Skeletal muscle satellite cell (primary cell): ENCODE measurements around the gene DNAH9.

Experiments
- H3K27me3 ChIP-seq: 2 replicates; pipeline ENCODE4 v1.7.0; 2013; ENCODE audit warnings: low read length; ENCODE audit not compliant: control insufficient read depth, insufficient read depth
- H3K36me3 ChIP-seq: 2 replicates; pipeline ENCODE4 v1.7.0; 2013; ENCODE audit warnings: mild to moderate bottlenecking, control low read depth, low read length; ENCODE audit not compliant: insufficient read depth
- H3K4me1 ChIP-seq: 2 replicates; pipeline ENCODE4 v1.7.0; 2013; ENCODE audit warnings: low read length; ENCODE audit not compliant: control insufficient read depth, insufficient read depth
- H3K4me2 ChIP-seq: 2 replicates; pipeline ENCODE4 v1.7.0; 2013; ENCODE audit warnings: mild to moderate bottlenecking, low read length
- H3K4me3 ChIP-seq: 2 replicates; pipeline ENCODE4 v1.7.0; 2013; ENCODE audit warnings: low read length
- H3K9ac ChIP-seq: 2 replicates; pipeline ENCODE4 v1.7.0; 2013; ENCODE audit warnings: mild to moderate bottlenecking, low read depth, low read length, moderate library complexity
- H3K9me3 ChIP-seq: replicated peaks from 2 replicates; pipeline ENCODE4 v1.7.0; 2013; ENCODE audit warnings: mild to moderate bottlenecking, control low read depth, low read length

DNAH9 gene

DNA sequence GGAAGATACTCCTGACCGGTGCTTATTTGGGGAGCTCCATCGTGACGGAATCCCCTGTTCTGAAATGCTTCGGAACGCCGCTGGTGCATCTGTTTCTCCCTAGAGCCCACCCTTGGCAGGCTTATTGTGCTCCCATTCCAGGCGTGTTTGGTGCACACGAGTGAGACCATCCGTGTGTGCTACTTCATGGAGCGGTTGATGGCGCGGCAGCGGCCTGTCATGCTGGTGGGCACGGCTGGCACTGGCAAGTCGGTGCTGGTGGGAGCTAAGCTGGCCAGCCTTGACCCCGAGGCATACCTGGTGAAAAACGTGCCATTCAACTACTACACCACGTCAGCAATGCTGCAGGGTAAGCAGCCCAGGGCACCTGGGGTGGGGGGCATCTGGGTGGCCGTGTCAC is 170.7 kb downstream of the DNAH9 start:
- Histone ChIP-seq H3K9me3 (peaks cover 13% of the 10 kb centered on the region), H3K27me3 (no peaks in the 10 kb centered on the region), H3K36me3 (no peaks in the 10 kb centered on the region), H3K4me2 (no peak overlapping the region), H3K4me1 (no peaks in the 10 kb centered on the region), H3K4me3 (no peak overlapping the region), H3K9ac (no peak overlapping the region)

DNA sequence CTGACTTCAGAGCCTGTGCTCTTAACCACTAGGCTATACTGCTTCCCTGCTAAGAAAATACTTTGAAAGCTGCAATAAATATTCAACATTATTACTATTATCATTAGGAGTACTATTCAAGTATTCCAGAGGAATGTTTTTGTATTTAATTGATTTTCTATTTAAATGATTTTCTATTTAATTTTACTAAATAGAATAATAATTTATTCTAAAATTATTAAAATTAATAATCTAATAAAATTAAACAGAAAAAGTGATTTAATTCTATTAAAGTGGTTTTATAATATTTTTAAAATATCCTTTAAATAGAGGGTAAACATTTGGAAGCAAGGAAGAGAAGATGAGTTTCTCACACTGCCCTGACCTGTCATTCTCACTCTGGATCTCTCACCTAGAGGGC is 173.8 kb downstream of the DNAH9 start:
- Histone ChIP-seq H3K4me1 (no peaks in the 10 kb centered on the region), H3K4me2 (no peak overlapping the region), H3K27me3 (no peaks in the 10 kb centered on the region)

GRCh38 chr17:11779892-11780291 is 181.6 kb downstream of the DNAH9 start:
- Histone ChIP-seq H3K9me3 (peaks cover 18% of the 10 kb centered on the region), H3K27me3 (no peaks in the 10 kb centered on the region), H3K4me1 (no peaks in the 10 kb centered on the region), H3K9ac (no peak overlapping the region), H3K4me2 (no peak overlapping the region), H3K4me3 (no peak overlapping the region), H3K36me3 (no peaks in the 10 kb centered on the region)

More for the DNA sequence above, 173.8 kb downstream of the DNAH9 start:
- peaks cover 9% of the 10 kb centered on the region for H3K9me3 ChIP-seq
- no peak overlapping the region for H3K4me3 ChIP-seq
- no peaks in the 10 kb centered on the region for H3K36me3 ChIP-seq
- no peak overlapping the region for H3K9ac ChIP-seq

GRCh38 chr17:11780621-11781020 is 182.4 kb downstream of the DNAH9 start:
- H3K27me3 ChIP-seq: no peaks in the 10 kb centered on the region
- H3K4me3 ChIP-seq: no peak overlapping the region
- no peaks in the 10 kb centered on the region for H3K36me3 ChIP-seq
- no peak overlapping the region for H3K9ac ChIP-seq
- no peak overlapping the region for H3K4me2 ChIP-seq
- H3K4me1 ChIP-seq: no peaks in the 10 kb centered on the region
- peaks cover 23% of the 10 kb centered on the region for H3K9me3 ChIP-seq

- no peak overlapping the region for H3K9ac ChIP-seq
- no peaks in the 10 kb centered on the region for H3K27me3 ChIP-seq
- no peaks in the 10 kb centered on the region for H3K36me3 ChIP-seq
- H3K9me3 ChIP-seq: peaks cover 29% of the 10 kb centered on the region
- no peak overlapping the region for H3K4me3 ChIP-seq
- no peaks in the 10 kb centered on the region for H3K4me1 ChIP-seq
- no peak overlapping the region for H3K4me2 ChIP-seq
These were observed 188.6 kb downstream of the DNAH9 start for GRCh38 chr17:11786711-11787438.

GRCh38 chr17:11795906-11796305 is 197.6 kb downstream of the DNAH9 start:
- Histone ChIP-seq H3K27me3 (no peaks in the 10 kb centered on the region), H3K4me2 (no peak overlapping the region), H3K9me3 (peaks cover 8% of the 10 kb centered on the region), H3K9ac (no peak overlapping the region), H3K4me1 (no peaks in the 10 kb centered on the region), H3K36me3 (no peaks in the 10 kb centered on the region), H3K4me3 (no peak overlapping the region)

DNA sequence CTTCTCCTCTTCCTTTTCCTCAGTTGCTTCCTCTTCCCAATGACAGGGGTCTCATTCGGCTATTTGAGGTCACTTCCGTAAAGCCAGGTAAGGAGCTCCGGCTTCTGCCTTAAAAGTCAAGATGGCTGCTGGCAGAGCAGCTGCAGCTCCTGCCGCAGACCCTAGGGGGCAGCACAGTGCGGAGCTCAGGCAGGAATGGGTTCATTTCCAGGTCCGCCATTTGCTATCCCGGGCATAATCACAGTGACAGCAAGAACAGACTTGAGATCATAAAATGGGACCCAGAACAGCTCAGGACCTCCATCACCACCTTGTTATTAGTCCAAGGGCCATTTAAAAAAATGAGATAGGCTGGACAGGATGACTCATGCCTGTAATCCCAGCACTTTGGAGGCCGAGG is 199.5 kb downstream of the DNAH9 start:
- Histone ChIP-seq H3K27me3 (no peaks in the 10 kb centered on the region), H3K4me2 (no peak overlapping the region), H3K36me3 (no peaks in the 10 kb centered on the region), H3K9ac (no peak overlapping the region), H3K4me1 (no peaks in the 10 kb centered on the region), H3K4me3 (no peak overlapping the region), H3K9me3 (peaks cover 8% of the 10 kb centered on the region)

GRCh38 chr17:11803231-11803969 is 205.1 kb downstream of the DNAH9 start:
- no peaks in the 10 kb centered on the region for H3K27me3 ChIP-seq
- H3K4me1 ChIP-seq: no peaks in the 10 kb centered on the region
- no peak overlapping the region for H3K4me2 ChIP-seq
- H3K9ac ChIP-seq: no peak overlapping the region
- peaks cover 20% of the 10 kb centered on the region for H3K9me3 ChIP-seq
- H3K36me3 ChIP-seq: no peaks in the 10 kb centered on the region
- no peak overlapping the region for H3K4me3 ChIP-seq

- no peak overlapping the region for H3K4me3 ChIP-seq
- no peaks in the 10 kb centered on the region for H3K27me3 ChIP-seq
- no peak overlapping the region for H3K9ac ChIP-seq
- no peaks in the 10 kb centered on the region for H3K36me3 ChIP-seq
- peaks cover 16% of the 10 kb centered on the region for H3K9me3 ChIP-seq
- H3K4me1 ChIP-seq: no peaks in the 10 kb centered on the region
- H3K4me2 ChIP-seq: no peak overlapping the region
These were observed 206.9 kb downstream of the DNAH9 start for GRCh38 chr17:11805138-11805537.

- Histone ChIP-seq H3K4me2 (no peak overlapping the region), H3K9me3 (peaks cover 12% of the 10 kb centered on the region), H3K4me3 (no peak overlapping the region), H3K9ac (no peak overlapping the region), H3K27me3 (no peaks in the 10 kb centered on the region), H3K4me1 (no peaks in the 10 kb centered on the region), H3K36me3 (no peaks in the 10 kb centered on the region)
These were observed 207.7 kb downstream of the DNAH9 start for GRCh38 chr17:11805952-11806351.

GRCh38 chr17:11807606-11808005 is 209.3 kb downstream of the DNAH9 start:
- Histone ChIP-seq H3K9me3 (peaks cover 12% of the 10 kb centered on the region), H3K36me3 (no peaks in the 10 kb centered on the region), H3K4me1 (no peaks in the 10 kb centered on the region), H3K27me3 (no peaks in the 10 kb centered on the region), H3K4me3 (no peak overlapping the region), H3K4me2 (no peak overlapping the region), H3K9ac (no peak overlapping the region)

DNA sequence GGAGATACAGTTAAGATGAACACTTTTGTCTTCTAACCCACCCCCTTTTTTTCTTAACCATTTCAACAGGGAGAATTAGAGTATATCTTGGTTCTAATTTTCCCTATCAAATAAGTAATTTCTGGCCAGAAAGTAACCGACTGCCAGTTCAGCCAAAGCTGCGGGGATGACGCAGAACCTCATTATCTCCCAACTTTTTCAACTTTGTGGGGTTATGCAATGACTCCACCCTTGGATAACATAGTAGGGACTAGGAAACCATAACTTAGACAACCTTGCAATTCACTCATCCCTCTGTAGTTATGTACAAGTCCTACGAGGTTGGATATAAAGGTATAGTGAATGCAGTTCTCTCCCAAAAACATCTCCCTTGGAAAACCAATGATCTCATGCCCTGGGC is 215.0 kb downstream of the DNAH9 start:
- no peaks in the 10 kb centered on the region for H3K9me3 ChIP-seq
- no peaks in the 10 kb centered on the region for H3K4me1 ChIP-seq
- H3K36me3 ChIP-seq: no peaks in the 10 kb centered on the region

More for the DNA sequence above, 215.0 kb downstream of the DNAH9 start:
- H3K4me3 ChIP-seq: no peak overlapping the region
- no peak overlapping the region for H3K4me2 ChIP-seq
- H3K27me3 ChIP-seq: no peaks in the 10 kb centered on the region
- no peak overlapping the region for H3K9ac ChIP-seq
